Liver (tissue), 3 donors: Measurements from ENCODE around the gene DMTF1.

Experiments
- ATF3 ChIP-seq: IDR thresholded peaks from 2 replicates; pipeline ENCODE4 v1.6.1; 2016; ENCODE audit warnings: antibody characterized with exemption
- CTCF ChIP-seq: fragments of 150-350 bp; IDR thresholded peaks from 2 replicates; pipeline ENCODE4 v1.5.1; 2017; ENCODE audit warnings: improper control_type of control experiment, low read depth, low read length; ENCODE audit not compliant: missing input control
- EGR1 ChIP-seq, 2 donors: IDR thresholded peaks; 2 replicates each; pipeline ENCODE4 v1.6.1; 2016 to 2018; ENCODE audit warnings: antibody characterized with exemption in 2 of 2, low read depth in 2 of 2
- HNF4A ChIP-seq, 2 donors: conservative IDR thresholded peaks; 2 replicates each; pipeline ENCODE4 v1.6.1; 2016; ENCODE audit warnings: antibody characterized with exemption in 2 of 2, mild to moderate bottlenecking in 2 of 2
- JUND ChIP-seq, 2 donors: IDR thresholded peaks; 2 replicates each; pipeline ENCODE4 v1.6.1; 2016; ENCODE audit warnings: antibody characterized with exemption in 2 of 2
- MAX ChIP-seq: IDR thresholded peaks from 2 replicates; pipeline ENCODE4 v1.6.1; 2016; ENCODE audit warnings: antibody characterized with exemption
- RAD21 ChIP-seq, 2 donors: IDR thresholded peaks; 2 replicates each; pipeline ENCODE4 v1.6.1; 2016; ENCODE audit warnings: antibody characterized with exemption in 2 of 2, mild to moderate bottlenecking in 2 of 2
- REST ChIP-seq: IDR thresholded peaks from 2 replicates; pipeline ENCODE4 v1.6.1; 2016; ENCODE audit warnings: antibody characterized with exemption, mild to moderate bottlenecking
- TAF1 ChIP-seq: conservative IDR thresholded peaks from 2 replicates; pipeline ENCODE4 v1.6.1; 2016; ENCODE audit warnings: antibody characterized with exemption, mild to moderate bottlenecking
- YY1 ChIP-seq: IDR thresholded peaks from 2 replicates; pipeline ENCODE4 v1.6.1; 2016; ENCODE audit warnings: antibody characterized with exemption, mild to moderate bottlenecking
- ZBTB33 ChIP-seq: IDR thresholded peaks from 2 replicates; pipeline ENCODE4 v1.6.1; 2016; ENCODE audit warnings: antibody characterized with exemption
- donor health status: healthy.
- donor health status: healthy.

- no peak for TF ChIP-seq EGR1 (IDR thresholded peaks at IDR 0.05; ENCODE audit: low read depth in 2 of 2)
- no peak for TF ChIP-seq CTCF
- TF ChIP-seq ATF3, result no peak
- no peak for TF ChIP-seq YY1
- TF ChIP-seq REST, result no peak
- TF ChIP-seq TAF1, result no peak
- no peak for TF ChIP-seq MAX
- no peak for TF ChIP-seq RAD21 (IDR thresholded peaks at IDR 0.05)
- no peak for TF ChIP-seq ZBTB33
- no peak for TF ChIP-seq JUND (IDR thresholded peaks at IDR 0.05)
- TF ChIP-seq HNF4A (conservative IDR thresholded peaks at IDR 0.05), result no peak
Measured at GRCh38 chr7:87231711-87232110, 79.5 kb downstream of the DMTF1 start.
